ENCODE data around the gene POLE3. TPM values are rescaled to one million over a fixed set of nuclear protein-coding genes. Genes with fewer than 3 reads are reported as not detected.

Gene POLE3
- total and polyA plus RNA-seq, 2 experiments from 2014 or later = 39.2 to 81.3 TPM

DNA sequence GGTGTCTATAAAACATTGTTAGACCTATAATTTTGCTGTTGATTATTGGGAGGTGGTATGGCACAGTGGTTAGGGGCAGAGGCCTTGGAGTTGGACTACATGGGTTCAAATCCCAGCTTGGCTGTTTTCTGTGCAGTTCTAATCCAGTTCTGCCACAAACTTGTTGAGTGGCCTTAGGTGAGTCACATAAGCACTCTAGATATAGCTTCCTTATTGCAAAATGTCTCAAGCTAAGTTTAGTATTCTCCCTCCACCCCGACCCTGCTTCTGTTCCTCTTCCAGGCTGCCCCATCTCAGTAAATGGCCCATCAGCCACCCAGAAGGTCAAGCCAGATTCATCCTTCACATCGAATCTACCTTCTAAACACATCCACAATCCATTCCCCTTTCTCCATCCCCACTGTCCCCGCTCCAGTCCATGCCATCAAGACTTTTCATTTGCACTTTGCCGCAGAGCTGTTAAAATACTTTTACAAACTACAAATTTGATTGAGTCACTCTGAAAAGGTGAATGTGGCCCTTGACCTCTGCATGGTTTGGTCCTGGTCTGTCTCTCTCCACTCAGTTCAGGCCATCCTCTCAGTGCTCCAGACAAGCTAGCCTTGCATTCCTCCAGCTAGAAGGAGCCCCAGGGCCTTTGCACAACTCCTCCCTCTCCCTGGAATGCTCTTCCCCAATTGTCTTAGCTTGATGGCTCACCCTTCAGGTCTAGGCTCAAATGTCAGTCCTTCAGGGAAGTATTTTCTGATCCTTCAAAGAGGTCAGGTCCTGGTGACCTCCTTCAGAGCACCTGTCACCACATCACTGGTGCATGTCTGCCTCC lies 23.7 kb downstream of the POLE3 start:
- Histone ChIP-seq H3K36me3 (ENCODE audit: insufficient read depth) (no peaks in the 10 kb centered on the region), H3K4me2 (no peak overlapping the region), H3F3A (replicated peaks; ENCODE audit: low read depth) (no peaks in the 10 kb centered on the region), H4K20me1 (replicated peaks; ENCODE audit: insufficient read depth) (no peaks in the 10 kb centered on the region; the same call in 1 of the 2 replicates), H2AFZ (no peak overlapping the region), H3K27me3 (ENCODE audit: insufficient read depth) (no peaks in the 10 kb centered on the region), H3K9me2 (ENCODE audit: insufficient read depth) (no peaks in the 10 kb centered on the region), H3K4me3 (no peak overlapping the region), H3K79me2 (replicated peaks; ENCODE audit: insufficient read depth) (no peaks in the 10 kb centered on the region), H3K4me1 (ENCODE audit: insufficient read depth) (no peaks in the 10 kb centered on the region; the same call in 1 of the 2 replicates), H3K27ac (ENCODE audit: low read depth) (no peak overlapping the region)
- no peak for TF ChIP-seq ZNF114 (CRISPR knock-in tag; IDR thresholded peaks at IDR 0.05)
- TF ChIP-seq POLR2AphosphoS5 (IDR thresholded peaks at IDR 0.05; ENCODE audit: low read depth) = no peak
- no peak for TF ChIP-seq EZH2 (IDR thresholded peaks at IDR 0.05; ENCODE audit: low read depth, unreplicated experiment)
- TF ChIP-seq, protein P1, sequence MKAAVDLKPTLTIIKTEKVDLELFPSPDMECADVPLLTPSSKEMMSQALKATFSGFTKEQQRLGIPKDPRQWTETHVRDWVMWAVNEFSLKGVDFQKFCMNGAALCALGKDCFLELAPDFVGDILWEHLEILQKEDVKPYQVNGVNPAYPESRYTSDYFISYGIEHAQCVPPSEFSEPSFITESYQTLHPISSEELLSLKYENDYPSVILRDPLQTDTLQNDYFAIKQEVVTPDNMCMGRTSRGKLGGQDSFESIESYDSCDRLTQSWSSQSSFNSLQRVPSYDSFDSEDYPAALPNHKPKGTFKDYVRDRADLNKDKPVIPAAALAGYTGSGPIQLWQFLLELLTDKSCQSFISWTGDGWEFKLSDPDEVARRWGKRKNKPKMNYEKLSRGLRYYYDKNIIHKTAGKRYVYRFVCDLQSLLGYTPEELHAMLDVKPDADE (IDR thresholded peaks at IDR 0.05) = no peak
- TF ChIP-seq EZH2phosphoT487 (IDR thresholded peaks at IDR 0.05; ENCODE audit: unreplicated experiment) = no peak
- TF ChIP-seq, protein P2, sequence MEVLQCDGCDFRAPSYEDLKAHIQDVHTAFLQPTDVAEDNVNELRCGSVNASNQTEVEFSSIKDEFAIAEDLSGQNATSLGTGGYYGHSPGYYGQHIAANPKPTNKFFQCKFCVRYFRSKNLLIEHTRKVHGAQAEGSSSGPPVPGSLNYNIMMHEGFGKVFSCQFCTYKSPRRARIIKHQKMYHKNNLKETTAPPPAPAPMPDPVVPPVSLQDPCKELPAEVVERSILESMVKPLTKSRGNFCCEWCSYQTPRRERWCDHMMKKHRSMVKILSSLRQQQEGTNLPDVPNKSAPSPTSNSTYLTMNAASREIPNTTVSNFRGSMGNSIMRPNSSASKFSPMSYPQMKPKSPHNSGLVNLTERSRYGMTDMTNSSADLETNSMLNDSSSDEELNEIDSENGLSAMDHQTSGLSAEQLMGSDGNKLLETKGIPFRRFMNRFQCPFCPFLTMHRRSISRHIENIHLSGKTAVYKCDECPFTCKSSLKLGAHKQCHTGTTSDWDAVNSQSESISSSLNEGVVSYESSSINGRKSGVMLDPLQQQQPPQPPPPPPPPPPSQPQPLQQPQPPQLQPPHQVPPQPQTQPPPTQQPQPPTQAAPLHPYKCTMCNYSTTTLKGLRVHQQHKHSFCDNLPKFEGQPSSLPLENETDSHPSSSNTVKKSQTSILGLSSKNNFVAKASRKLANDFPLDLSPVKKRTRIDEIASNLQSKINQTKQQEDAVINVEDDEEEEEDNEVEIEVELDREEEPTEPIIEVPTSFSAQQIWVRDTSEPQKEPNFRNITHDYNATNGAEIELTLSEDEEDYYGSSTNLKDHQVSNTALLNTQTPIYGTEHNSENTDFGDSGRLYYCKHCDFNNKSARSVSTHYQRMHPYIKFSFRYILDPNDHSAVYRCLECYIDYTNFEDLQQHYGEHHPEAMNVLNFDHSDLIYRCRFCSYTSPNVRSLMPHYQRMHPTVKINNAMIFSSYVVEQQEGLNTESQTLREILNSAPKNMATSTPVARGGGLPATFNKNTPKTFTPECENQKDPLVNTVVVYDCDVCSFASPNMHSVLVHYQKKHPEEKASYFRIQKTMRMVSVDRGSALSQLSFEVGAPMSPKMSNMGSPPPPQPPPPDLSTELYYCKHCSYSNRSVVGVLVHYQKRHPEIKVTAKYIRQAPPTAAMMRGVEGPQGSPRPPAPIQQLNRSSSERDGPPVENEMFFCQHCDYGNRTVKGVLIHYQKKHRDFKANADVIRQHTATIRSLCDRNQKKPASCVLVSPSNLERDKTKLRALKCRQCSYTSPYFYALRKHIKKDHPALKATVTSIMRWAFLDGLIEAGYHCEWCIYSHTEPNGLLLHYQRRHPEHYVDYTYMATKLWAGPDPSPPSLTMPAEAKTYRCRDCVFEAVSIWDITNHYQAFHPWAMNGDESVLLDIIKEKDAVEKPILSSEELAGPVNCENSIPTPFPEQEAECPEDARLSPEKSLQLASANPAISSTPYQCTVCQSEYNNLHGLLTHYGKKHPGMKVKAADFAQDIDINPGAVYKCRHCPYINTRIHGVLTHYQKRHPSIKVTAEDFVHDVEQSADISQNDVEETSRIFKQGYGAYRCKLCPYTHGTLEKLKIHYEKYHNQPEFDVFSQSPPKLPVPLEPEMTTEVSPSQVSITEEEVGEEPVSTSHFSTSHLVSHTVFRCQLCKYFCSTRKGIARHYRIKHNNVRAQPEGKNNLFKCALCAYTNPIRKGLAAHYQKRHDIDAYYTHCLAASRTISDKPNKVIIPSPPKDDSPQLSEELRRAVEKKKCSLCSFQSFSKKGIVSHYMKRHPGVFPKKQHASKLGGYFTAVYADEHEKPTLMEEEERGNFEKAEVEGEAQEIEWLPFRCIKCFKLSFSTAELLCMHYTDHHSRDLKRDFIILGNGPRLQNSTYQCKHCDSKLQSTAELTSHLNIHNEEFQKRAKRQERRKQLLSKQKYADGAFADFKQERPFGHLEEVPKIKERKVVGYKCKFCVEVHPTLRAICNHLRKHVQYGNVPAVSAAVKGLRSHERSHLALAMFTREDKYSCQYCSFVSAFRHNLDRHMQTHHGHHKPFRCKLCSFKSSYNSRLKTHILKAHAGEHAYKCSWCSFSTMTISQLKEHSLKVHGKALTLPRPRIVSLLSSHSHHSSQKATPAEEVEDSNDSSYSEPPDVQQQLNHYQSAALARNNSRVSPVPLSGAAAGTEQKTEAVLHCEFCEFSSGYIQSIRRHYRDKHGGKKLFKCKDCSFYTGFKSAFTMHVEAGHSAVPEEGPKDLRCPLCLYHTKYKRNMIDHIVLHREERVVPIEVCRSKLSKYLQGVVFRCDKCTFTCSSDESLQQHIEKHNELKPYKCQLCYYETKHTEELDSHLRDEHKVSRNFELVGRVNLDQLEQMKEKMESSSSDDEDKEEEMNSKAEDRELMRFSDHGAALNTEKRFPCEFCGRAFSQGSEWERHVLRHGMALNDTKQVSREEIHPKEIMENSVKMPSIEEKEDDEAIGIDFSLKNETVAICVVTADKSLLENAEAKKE (CRISPR knock-in tag; IDR thresholded peaks at IDR 0.05) = no peak
- TF ChIP-seq CREB1 (CRISPR knock-in tag; IDR thresholded peaks at IDR 0.05; ENCODE audit: low read depth) = no peak
- TF ChIP-seq, protein P3, sequence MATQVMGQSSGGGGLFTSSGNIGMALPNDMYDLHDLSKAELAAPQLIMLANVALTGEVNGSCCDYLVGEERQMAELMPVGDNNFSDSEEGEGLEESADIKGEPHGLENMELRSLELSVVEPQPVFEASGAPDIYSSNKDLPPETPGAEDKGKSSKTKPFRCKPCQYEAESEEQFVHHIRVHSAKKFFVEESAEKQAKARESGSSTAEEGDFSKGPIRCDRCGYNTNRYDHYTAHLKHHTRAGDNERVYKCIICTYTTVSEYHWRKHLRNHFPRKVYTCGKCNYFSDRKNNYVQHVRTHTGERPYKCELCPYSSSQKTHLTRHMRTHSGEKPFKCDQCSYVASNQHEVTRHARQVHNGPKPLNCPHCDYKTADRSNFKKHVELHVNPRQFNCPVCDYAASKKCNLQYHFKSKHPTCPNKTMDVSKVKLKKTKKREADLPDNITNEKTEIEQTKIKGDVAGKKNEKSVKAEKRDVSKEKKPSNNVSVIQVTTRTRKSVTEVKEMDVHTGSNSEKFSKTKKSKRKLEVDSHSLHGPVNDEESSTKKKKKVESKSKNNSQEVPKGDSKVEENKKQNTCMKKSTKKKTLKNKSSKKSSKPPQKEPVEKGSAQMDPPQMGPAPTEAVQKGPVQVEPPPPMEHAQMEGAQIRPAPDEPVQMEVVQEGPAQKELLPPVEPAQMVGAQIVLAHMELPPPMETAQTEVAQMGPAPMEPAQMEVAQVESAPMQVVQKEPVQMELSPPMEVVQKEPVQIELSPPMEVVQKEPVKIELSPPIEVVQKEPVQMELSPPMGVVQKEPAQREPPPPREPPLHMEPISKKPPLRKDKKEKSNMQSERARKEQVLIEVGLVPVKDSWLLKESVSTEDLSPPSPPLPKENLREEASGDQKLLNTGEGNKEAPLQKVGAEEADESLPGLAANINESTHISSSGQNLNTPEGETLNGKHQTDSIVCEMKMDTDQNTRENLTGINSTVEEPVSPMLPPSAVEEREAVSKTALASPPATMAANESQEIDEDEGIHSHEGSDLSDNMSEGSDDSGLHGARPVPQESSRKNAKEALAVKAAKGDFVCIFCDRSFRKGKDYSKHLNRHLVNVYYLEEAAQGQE (IDR thresholded peaks at IDR 0.05; ENCODE audit: unreplicated experiment) = no peak
- no peak for TF ChIP-seq NANOG (IDR thresholded peaks at IDR 0.05; ENCODE audit: borderline replicate concordance)
- TF ChIP-seq, protein P4, sequence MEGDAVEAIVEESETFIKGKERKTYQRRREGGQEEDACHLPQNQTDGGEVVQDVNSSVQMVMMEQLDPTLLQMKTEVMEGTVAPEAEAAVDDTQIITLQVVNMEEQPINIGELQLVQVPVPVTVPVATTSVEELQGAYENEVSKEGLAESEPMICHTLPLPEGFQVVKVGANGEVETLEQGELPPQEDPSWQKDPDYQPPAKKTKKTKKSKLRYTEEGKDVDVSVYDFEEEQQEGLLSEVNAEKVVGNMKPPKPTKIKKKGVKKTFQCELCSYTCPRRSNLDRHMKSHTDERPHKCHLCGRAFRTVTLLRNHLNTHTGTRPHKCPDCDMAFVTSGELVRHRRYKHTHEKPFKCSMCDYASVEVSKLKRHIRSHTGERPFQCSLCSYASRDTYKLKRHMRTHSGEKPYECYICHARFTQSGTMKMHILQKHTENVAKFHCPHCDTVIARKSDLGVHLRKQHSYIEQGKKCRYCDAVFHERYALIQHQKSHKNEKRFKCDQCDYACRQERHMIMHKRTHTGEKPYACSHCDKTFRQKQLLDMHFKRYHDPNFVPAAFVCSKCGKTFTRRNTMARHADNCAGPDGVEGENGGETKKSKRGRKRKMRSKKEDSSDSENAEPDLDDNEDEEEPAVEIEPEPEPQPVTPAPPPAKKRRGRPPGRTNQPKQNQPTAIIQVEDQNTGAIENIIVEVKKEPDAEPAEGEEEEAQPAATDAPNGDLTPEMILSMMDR (conservative IDR thresholded peaks at IDR 0.05; ENCODE audit: low read depth in 2 of 2) = no peak
- no peak for TF ChIP-seq JUNB (IDR thresholded peaks at IDR 0.05; ENCODE audit: unreplicated experiment)
- TF ChIP-seq ZNF331 (CRISPR knock-in tag; IDR thresholded peaks at IDR 0.05; ENCODE audit: low read depth) = no peak
- no peak for TF ChIP-seq STAT1 (IDR thresholded peaks at IDR 0.05; ENCODE audit: unreplicated experiment)
- Mint-ChIP-seq H3K27me3 (ENCODE audit: insufficient read depth, low read depth, poor library complexity) (peaks cover 6% of the 10 kb centered on the region), H3K4me3 (no peak overlapping the region), H3K4me1 (peaks cover 5% of the 10 kb centered on the region; the same call in 2 of the 3 replicates), H3K27ac (no peak overlapping the region), H3K9me3 (no peaks in the 10 kb centered on the region), H3K36me3 (ENCODE audit: low read depth) (peaks cover 8% of the 10 kb centered on the region; the same call in 1 of the 3 replicates)
- ATAC-seq = no peak
- DNase-seq (ENCODE audit: low spot score) = no peak
